ENCODE measurements around the gene CD81. TPM values are rescaled to one million over a fixed set of nuclear protein-coding genes. Genes with fewer than 3 reads are reported as not detected.

Gene CD81
- total and polyA plus RNA-seq, 2 donors from 2014 or later: 827 to 950 TPM

DNA sequence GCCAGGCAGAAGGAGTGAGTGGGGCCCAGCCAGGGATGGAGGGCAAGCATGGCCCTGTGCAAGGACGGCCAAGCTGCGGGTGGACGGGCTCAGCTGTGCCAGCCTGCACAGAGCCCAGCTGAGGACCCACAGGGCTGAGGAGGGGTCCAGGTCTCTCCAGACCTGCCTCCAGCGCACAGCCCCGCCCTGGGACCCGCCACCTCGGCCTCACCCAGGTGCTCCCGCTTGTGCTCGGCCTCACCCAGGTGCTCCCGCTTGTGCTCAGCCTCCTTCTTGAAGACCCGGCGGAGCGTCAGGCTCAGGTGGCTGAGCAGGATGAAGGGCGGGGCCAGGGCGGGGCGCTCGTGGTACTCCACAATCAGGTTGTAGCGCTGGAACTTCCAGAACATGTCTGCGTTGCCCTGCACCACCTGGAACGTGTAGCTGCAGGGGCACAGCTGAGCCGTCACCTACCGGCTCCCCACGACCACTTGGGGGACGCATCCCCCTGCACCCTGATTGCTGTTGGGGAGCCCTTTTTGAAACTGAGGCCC is 29.8 kb downstream of the CD81 start:
- H3K9me3 ChIP-seq (ENCODE audit: control insufficient read depth in 2 of 3, insufficient read depth in 1 of 3, low read length in 3 of 3): no peaks in the 10 kb centered on the region
- no peak overlapping the region for H3K9ac ChIP-seq (ENCODE audit: low read length in 3 of 3)
- peaks cover 0 to 10% (median 0%) of the 10 kb centered on the region in 3 donors for H3K36me3 ChIP-seq (ENCODE audit: control insufficient read depth in 2 of 3, insufficient read depth in 3 of 3, low read length in 3 of 3)
- H3K27ac ChIP-seq (ENCODE audit: low read depth in 2 of 2, low read length in 2 of 2): no peak overlapping the region
- H3K4me1 ChIP-seq (ENCODE audit: control insufficient read depth in 2 of 3, insufficient read depth in 2 of 3, low read depth in 1 of 3, low read length in 3 of 3): peaks cover 0 to 3% (median 0%) of the 10 kb centered on the region in 3 donors
- intact Hi-C loops (cut with DNase I): no loop called here
- TF ChIP-seq, protein P1, sequence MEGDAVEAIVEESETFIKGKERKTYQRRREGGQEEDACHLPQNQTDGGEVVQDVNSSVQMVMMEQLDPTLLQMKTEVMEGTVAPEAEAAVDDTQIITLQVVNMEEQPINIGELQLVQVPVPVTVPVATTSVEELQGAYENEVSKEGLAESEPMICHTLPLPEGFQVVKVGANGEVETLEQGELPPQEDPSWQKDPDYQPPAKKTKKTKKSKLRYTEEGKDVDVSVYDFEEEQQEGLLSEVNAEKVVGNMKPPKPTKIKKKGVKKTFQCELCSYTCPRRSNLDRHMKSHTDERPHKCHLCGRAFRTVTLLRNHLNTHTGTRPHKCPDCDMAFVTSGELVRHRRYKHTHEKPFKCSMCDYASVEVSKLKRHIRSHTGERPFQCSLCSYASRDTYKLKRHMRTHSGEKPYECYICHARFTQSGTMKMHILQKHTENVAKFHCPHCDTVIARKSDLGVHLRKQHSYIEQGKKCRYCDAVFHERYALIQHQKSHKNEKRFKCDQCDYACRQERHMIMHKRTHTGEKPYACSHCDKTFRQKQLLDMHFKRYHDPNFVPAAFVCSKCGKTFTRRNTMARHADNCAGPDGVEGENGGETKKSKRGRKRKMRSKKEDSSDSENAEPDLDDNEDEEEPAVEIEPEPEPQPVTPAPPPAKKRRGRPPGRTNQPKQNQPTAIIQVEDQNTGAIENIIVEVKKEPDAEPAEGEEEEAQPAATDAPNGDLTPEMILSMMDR (IDR thresholded peaks at IDR 0.05; ENCODE audit: borderline replicate concordance, extremely low read depth, insufficient read depth): no peak
- H3K27me3 ChIP-seq (ENCODE audit: control insufficient read depth, insufficient read depth, low read length): no peaks in the 10 kb centered on the region
- H3K4me3 ChIP-seq (ENCODE audit: low read length in 3 of 3): no peak overlapping the region
- no peak for FAIRE-seq
- DNase-seq: no peak

DNA sequence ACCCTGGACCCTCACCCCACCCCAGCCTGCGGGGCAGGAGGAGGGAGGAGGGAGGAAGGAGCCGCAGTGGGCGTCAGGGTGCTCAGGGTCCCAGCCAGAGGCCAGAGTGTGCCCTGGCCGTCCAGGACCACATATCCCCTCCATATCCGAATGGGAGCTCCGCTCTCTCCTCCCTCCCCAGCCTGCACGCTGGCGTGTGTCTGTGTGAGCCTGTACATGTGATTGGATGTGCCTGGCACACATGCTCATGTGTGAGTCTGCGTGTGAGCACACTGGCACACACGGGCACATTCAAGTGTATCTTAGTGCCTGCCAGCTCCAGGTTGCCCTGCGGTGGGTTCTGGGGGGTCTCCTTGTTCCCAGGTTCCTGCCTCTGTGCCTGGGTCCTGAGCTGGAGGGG is 31.6 kb downstream of the CD81 start:
- H3K4me3 ChIP-seq (ENCODE audit: low read length in 3 of 3): no peak overlapping the region
- TF ChIP-seq, protein P1 (IDR thresholded peaks at IDR 0.05; ENCODE audit: borderline replicate concordance, extremely low read depth, insufficient read depth): no peak
- intact Hi-C loops (cut with DNase I): no loop called here
- H3K36me3 ChIP-seq (ENCODE audit: control insufficient read depth in 2 of 3, insufficient read depth in 3 of 3, low read length in 3 of 3): peaks cover 0 to 2% (median 0%) of the 10 kb centered on the region in 3 donors
- no peak for FAIRE-seq
- H3K9me3 ChIP-seq (ENCODE audit: control insufficient read depth in 2 of 3, insufficient read depth in 1 of 3, low read length in 3 of 3): no peaks in the 10 kb centered on the region
- H3K9ac ChIP-seq (ENCODE audit: low read length in 3 of 3): no peak overlapping the region
- peak overlapping the region in 1 of 2 donors; percentile 23 for H3K27ac ChIP-seq (ENCODE audit: low read depth in 2 of 2, low read length in 2 of 2)
- peak in 1 of 5 donors; percentile 77 for DNase-seq
- no peaks in the 10 kb centered on the region for H3K27me3 ChIP-seq (ENCODE audit: control insufficient read depth, insufficient read depth, low read length)
- H3K4me1 ChIP-seq (ENCODE audit: control insufficient read depth in 2 of 3, insufficient read depth in 2 of 3, low read depth in 1 of 3, low read length in 3 of 3): no peaks in the 10 kb centered on the region

- no peaks in the 10 kb centered on the region for H3K27me3 ChIP-seq (ENCODE audit: control insufficient read depth, insufficient read depth, low read length)
- FAIRE-seq (no peak), DNase-seq (peak; percentile 90 to 97 (median 95))
- no peaks in the 10 kb centered on the region for H3K36me3 ChIP-seq (ENCODE audit: control insufficient read depth in 2 of 3, insufficient read depth in 3 of 3, low read length in 3 of 3)
- H3K9me3 ChIP-seq (ENCODE audit: control insufficient read depth in 2 of 3, insufficient read depth in 1 of 3, low read length in 3 of 3): no peaks in the 10 kb centered on the region
- H3K9ac ChIP-seq (ENCODE audit: low read length in 3 of 3): no peak overlapping the region
- intact Hi-C loops (cut with DNase I): no loop called here
- no peak overlapping the region for H3K4me3 ChIP-seq (ENCODE audit: low read length in 3 of 3)
- H3K4me1 ChIP-seq (ENCODE audit: control insufficient read depth in 2 of 3, insufficient read depth in 2 of 3, low read depth in 1 of 3, low read length in 3 of 3): no peaks in the 10 kb centered on the region
- TF ChIP-seq, protein P1 (IDR thresholded peaks at IDR 0.05; ENCODE audit: borderline replicate concordance, extremely low read depth, insufficient read depth): no peak
- peak overlapping the region; percentile 18 to 55 for H3K27ac ChIP-seq (ENCODE audit: low read depth in 2 of 2, low read length in 2 of 2)
These were observed 32.0 kb downstream of the CD81 start for GRCh38 chr11:2409126-2409525.

Data from kidney (tissue), 14 donors.